A549 (cell line): Measurements from ENCODE around the gene LRIG1.

Experiments
- BHLHE40 ChIP-seq: IDR thresholded peaks from 2 replicates; pipeline ENCODE4 v1.6.1; 2012; ENCODE audit warnings: low read depth, low read length, inconsistent platforms
- CEBPB ChIP-seq, 2 experiments: fragments of >200 bp in 1 of 2; sonication (Bioruptor Twin) in 1 of 2; formaldehyde crosslinking in 1 of 2; IDR thresholded peaks; 2 replicates each; pipeline ENCODE4 v1.6.1; 2012 to 2016
- CTCF ChIP-seq: fragments of >200 bp; sonication (Bioruptor Twin); formaldehyde crosslinking; IDR thresholded peaks from 3 replicates; pipeline ENCODE4 v1.5.1; 2016
- ESRRA ChIP-seq: fragments of 150-350 bp; IDR thresholded peaks from 2 replicates; pipeline ENCODE4 v1.6.1; 2014; ENCODE audit warnings: mild to moderate bottlenecking, low read length, borderline replicate concordance
- MYC ChIP-seq: IDR thresholded peaks from 2 replicates; pipeline ENCODE4 v1.6.1; 2012; ENCODE audit warnings: mild to moderate bottlenecking, inconsistent platforms, low read length, improper control_type of control experiment, borderline replicate concordance

- TF ChIP-seq CTCF: no peak
- TF ChIP-seq MYC: no peak
- no peak for TF ChIP-seq CEBPB (IDR thresholded peaks at IDR 0.05)
- TF ChIP-seq BHLHE40: no peak
- no peak for TF ChIP-seq ESRRA
Observed at GRCh38 chr3:66382142-66382541, 118.7 kb downstream of the LRIG1 start.
